Vagina (tissue), 2 donors: ENCODE measurements around the gene DCTN1. TPM values are rescaled to one million over a fixed set of nuclear protein-coding genes. Genes with fewer than 3 reads are reported as not detected.
A peak's percentile ranks its signal among the peaks of the same experiment; 100 is the strongest.

Source experiments
- DNase-seq, 2 donors: peaks; one replicate each; pipeline ENCODE4 v3.0.0-alpha.2; 2017; ENCODE audit errors: extremely low spot score in 2 of 2
- H3K27ac ChIP-seq: fragments of 200-600 bp; sonication (generic); one replicate; pipeline ENCODE4 v1.5.1; 2019
- H3K27me3 ChIP-seq: fragments of 200-600 bp; sonication (generic); one replicate; pipeline ENCODE4 v1.5.1; 2019
- H3K36me3 ChIP-seq, 2 donors: fragments of 200-600 bp; sonication (generic); one replicate each; pipeline ENCODE4 v1.5.1; 2017 to 2019
- H3K4me1 ChIP-seq: fragments of 200-600 bp; sonication (generic); one replicate; pipeline ENCODE4 v1.5.1; 2019
- H3K4me3 ChIP-seq, 2 donors: fragments of 200-600 bp; sonication (generic); 1 replicate in 1 of 2; 2 replicates in 1 of 2; pipeline ENCODE4 v1.5.1; 2016 to 2019
- H3K9me3 ChIP-seq: fragments of 200-600 bp; sonication (generic); one replicate; pipeline ENCODE4 v1.5.1; 2019
- POLR2A ChIP-seq, 2 donors: fragments of 450-650 bp; IDR thresholded peaks; one replicate each; pipeline ENCODE4 v1.6.1; 2017; ENCODE audit warnings: antibody characterized with exemption in 2 of 2, mild to moderate bottlenecking in 2 of 2, moderate library complexity in 2 of 2
- POLR2AphosphoS5 ChIP-seq, 2 donors: sonication (generic); formaldehyde crosslinking; IDR thresholded peaks; one replicate each; pipeline ENCODE4 v1.9.0; 2017; ENCODE audit warnings: antibody characterized with exemption in 2 of 2, mild to moderate bottlenecking in 2 of 2, low read depth in 1 of 2; ENCODE audit not compliant: insufficient read depth in 1 of 2
- intact Hi-C: fragments of 100-400 bp; cut with DNase I; formaldehyde crosslinking; loops from one replicate; pipeline ENCODE4 v1.15.1; 2023
- total RNA-seq: library from RNA; depleted of rRNA; stranded (reverse); fragments of >200 nt; gene quantifications from one replicate; pipeline ENCODE4 v1.2.3, GENCODE V29; 2016
- TF ChIP-seq, protein P1 (sequence below), 3 experiments: fragments of 450-650 bp in 2 of 3; fragments of 200-600 bp in 1 of 3; sonication (generic) in 1 of 3; IDR thresholded peaks; one replicate each; pipeline ENCODE4 v1.5.1; 2017 to 2019; ENCODE audit warnings: antibody characterized with exemption in 3 of 3, mild to moderate bottlenecking in 2 of 3, moderate library complexity in 2 of 3

DCTN1 gene
- total RNA-seq, 1 donor from 2014 or later: 95.0 TPM

DNA sequence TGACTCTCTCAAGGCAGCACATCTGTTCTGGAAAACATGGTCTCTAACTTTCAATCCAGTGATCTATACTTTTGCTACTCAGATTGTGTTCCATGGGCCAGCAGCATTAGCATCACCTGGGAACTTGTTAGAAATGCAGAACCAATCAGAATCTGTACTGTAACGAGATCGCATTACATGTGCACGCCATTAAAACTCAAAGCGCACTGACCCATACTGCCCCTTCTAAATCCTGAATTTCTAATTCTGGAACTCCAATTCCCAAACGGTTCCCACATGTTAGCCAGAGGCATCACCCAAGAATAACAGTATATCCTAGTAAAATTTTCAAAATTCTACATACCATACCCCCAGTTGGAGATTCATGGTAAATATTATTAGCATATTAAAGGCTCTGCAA is 10.5 kb upstream of the DCTN1 start:
- peaks cover 0 to 3% of the 10 kb centered on the region in 2 donors for H3K36me3 ChIP-seq
- no peak for DNase-seq
- no peak for TF ChIP-seq POLR2AphosphoS5 (IDR thresholded peaks at IDR 0.05; ENCODE audit: insufficient read depth in 1 of 2, low read depth in 1 of 2)
- TF ChIP-seq, protein P1, sequence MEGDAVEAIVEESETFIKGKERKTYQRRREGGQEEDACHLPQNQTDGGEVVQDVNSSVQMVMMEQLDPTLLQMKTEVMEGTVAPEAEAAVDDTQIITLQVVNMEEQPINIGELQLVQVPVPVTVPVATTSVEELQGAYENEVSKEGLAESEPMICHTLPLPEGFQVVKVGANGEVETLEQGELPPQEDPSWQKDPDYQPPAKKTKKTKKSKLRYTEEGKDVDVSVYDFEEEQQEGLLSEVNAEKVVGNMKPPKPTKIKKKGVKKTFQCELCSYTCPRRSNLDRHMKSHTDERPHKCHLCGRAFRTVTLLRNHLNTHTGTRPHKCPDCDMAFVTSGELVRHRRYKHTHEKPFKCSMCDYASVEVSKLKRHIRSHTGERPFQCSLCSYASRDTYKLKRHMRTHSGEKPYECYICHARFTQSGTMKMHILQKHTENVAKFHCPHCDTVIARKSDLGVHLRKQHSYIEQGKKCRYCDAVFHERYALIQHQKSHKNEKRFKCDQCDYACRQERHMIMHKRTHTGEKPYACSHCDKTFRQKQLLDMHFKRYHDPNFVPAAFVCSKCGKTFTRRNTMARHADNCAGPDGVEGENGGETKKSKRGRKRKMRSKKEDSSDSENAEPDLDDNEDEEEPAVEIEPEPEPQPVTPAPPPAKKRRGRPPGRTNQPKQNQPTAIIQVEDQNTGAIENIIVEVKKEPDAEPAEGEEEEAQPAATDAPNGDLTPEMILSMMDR (IDR thresholded peaks at IDR 0.05): no peak
- TF ChIP-seq POLR2A (IDR thresholded peaks at IDR 0.05): no peak
- peak overlapping the region; percentile 77 to 97 for H3K4me3 ChIP-seq
- no peaks in the 10 kb centered on the region for H3K27me3 ChIP-seq
- peaks cover 52% of the 10 kb centered on the region for H3K4me1 ChIP-seq
- no peak overlapping the region for H3K27ac ChIP-seq
- intact Hi-C loops: no loop called here
- no peaks in the 10 kb centered on the region for H3K9me3 ChIP-seq

DNA sequence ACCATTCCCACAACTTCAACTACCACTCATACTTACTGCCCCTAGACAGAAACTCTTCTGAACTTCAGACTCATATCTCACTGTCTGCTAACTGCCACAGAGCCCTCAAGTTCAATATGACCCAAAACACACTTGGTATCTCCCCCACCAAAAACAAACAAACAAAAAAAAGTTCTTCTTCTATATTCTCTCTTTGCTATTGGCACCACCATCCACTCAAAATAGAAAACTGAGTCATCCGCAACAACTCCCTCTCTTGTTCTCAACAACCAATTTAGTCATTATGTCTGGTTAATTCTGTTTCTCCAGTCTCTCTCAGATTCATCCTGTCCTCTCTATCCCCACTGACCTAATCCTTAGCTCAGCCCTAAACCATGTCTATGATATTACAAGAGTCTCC is 7.2 kb upstream of the DCTN1 start:
- Histone ChIP-seq H3K4me1 (peaks cover 77% of the 10 kb centered on the region), H3K36me3 (peaks cover 0 to 4% of the 10 kb centered on the region in 2 donors), H3K27ac (no peak overlapping the region), H3K27me3 (no peaks in the 10 kb centered on the region), H3K9me3 (no peaks in the 10 kb centered on the region), H3K4me3 (no peak overlapping the region)
- DNase-seq: no peak
- intact Hi-C loops: no loop called here
- TF ChIP-seq, protein P1 (IDR thresholded peaks at IDR 0.05): no peak
- TF ChIP-seq POLR2AphosphoS5 (IDR thresholded peaks at IDR 0.05; ENCODE audit: insufficient read depth in 1 of 2, low read depth in 1 of 2) (no peak), POLR2A (IDR thresholded peaks at IDR 0.05) (no peak)

DNA sequence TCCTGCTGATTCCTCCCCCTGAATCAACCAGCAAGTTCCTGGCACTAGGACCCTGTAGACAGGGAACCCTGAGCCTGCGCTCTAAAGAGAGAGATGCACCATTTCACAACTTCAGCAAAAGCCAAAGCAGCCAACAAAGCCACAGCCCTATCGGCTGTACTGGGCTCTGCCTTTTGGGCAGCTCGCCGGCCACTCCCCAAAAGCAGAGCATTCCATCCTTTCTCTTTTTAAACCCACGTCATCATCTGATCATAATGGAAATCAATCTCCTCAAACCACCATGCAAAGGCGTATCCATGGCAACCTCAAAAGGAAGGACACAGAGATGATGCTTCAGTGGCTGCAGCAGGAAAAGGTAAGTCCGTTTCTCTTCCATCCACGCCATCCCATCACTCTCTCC is 5.3 kb upstream of the DCTN1 start:
- peaks cover 80% of the 10 kb centered on the region for H3K4me1 ChIP-seq
- no peaks in the 10 kb centered on the region for H3K9me3 ChIP-seq
- H3K27ac ChIP-seq: no peak overlapping the region
- peaks cover 0 to 4% of the 10 kb centered on the region in 2 donors for H3K36me3 ChIP-seq
- no peak overlapping the region for H3K4me3 ChIP-seq
- TF ChIP-seq POLR2A (IDR thresholded peaks at IDR 0.05) (no peak), POLR2AphosphoS5 (IDR thresholded peaks at IDR 0.05; ENCODE audit: insufficient read depth in 1 of 2, low read depth in 1 of 2) (no peak)
- TF ChIP-seq, protein P1 (IDR thresholded peaks at IDR 0.05): no peak
- no peak for DNase-seq
- no peaks in the 10 kb centered on the region for H3K27me3 ChIP-seq
- intact Hi-C loops: no loop called here

DNA sequence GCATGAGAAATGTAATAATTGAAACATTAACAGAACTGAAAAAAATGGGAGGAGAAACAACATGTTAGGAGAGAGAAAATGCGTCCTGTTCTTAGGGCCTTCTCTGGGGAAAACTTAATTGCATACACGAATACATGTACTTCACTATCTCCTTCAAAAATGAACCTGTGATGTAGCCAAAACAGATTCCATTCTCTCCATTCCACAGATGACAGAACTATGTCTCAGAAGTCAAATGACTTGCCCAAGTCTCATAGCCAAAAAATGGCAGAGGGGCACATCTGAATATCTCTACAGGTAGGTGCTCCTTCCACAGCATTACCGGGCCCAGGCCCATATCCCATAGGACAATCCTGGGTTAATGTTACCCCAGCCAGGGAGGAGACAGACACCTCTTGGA is 3.9 kb upstream of the DCTN1 start:
- Histone ChIP-seq H3K27me3 (no peaks in the 10 kb centered on the region), H3K4me1 (peaks cover 80% of the 10 kb centered on the region), H3K9me3 (no peaks in the 10 kb centered on the region), H3K27ac (no peak overlapping the region), H3K4me3 (no peak overlapping the region), H3K36me3 (peaks cover 0 to 4% of the 10 kb centered on the region in 2 donors)
- TF ChIP-seq, protein P1 (IDR thresholded peaks at IDR 0.05): no peak
- TF ChIP-seq POLR2AphosphoS5 (IDR thresholded peaks at IDR 0.05; ENCODE audit: insufficient read depth in 1 of 2, low read depth in 1 of 2): no peak
- no peak for TF ChIP-seq POLR2A (IDR thresholded peaks at IDR 0.05)
- intact Hi-C loops: no loop called here
- no peak for DNase-seq

DNA sequence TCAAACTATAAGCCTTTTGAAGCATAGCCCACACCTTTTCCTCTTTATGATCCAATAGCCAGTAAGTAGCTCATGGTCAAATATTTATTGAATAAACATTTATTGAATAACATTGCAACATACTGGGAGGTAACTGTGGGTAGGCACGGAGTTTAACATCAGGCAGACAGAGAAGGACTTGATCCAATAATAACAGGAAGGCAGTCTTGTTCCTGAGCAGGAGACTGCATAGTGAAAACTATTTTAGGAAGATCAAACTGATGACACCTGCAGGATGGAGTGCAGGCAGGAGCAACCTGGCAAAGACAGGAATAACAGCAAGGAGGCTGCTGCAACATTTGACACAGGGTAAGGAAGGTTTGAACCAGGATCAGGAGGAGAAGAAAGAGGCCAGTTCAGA is 3.1 kb upstream of the DCTN1 start:
- DNase-seq: no peak
- H3K4me1 ChIP-seq: peaks cover 76% of the 10 kb centered on the region
- intact Hi-C loops: no loop called here
- no peaks in the 10 kb centered on the region for H3K27me3 ChIP-seq
- H3K4me3 ChIP-seq: no peak overlapping the region
- peaks cover 0 to 4% of the 10 kb centered on the region in 2 donors for H3K36me3 ChIP-seq
- TF ChIP-seq, protein P1 (IDR thresholded peaks at IDR 0.05): no peak
- TF ChIP-seq POLR2AphosphoS5 (IDR thresholded peaks at IDR 0.05; ENCODE audit: insufficient read depth in 1 of 2, low read depth in 1 of 2) (no peak), POLR2A (IDR thresholded peaks at IDR 0.05) (no peak)
- no peaks in the 10 kb centered on the region for H3K9me3 ChIP-seq
- no peak overlapping the region for H3K27ac ChIP-seq
